Nephron (organoid): Measurements from ENCODE around the gene RMI1.

Experiments
- H3K27ac Mint-ChIP-seq, 3 experiments: 2 replicates each; pipeline ENCODE4 v1.8.0; 2020; ENCODE audit warnings: mixed read lengths in 3 of 3, mild to moderate bottlenecking in 2 of 3, moderate library complexity in 1 of 3
- H3K27me3 Mint-ChIP-seq: 2 replicates; pipeline ENCODE4 v1.8.0; 2021; ENCODE audit warnings: low read depth, mild to moderate bottlenecking, moderate library complexity, mixed read lengths
- H3K36me3 Mint-ChIP-seq: 2 replicates; pipeline ENCODE4 v1.8.0; 2020; ENCODE audit warnings: low read depth, mixed read lengths
- H3K4me1 Mint-ChIP-seq: 2 replicates; pipeline ENCODE4 v1.8.0; 2020; ENCODE audit warnings: mixed read lengths
- H3K4me3 Mint-ChIP-seq, 3 experiments: 2 replicates each; pipeline ENCODE4 v1.8.0; 2020; ENCODE audit warnings: mild to moderate bottlenecking in 3 of 3, mixed read lengths in 3 of 3, moderate library complexity in 2 of 3
- H3K9me3 Mint-ChIP-seq: 2 replicates; pipeline ENCODE4 v1.8.0; 2020; ENCODE audit warnings: mixed read lengths
- TF ChIP-seq, protein P1 (sequence below), 3 experiments: fragments of 200-600 bp; sonication (generic); IDR thresholded peaks; one replicate each; pipeline ENCODE4 v1.5.0; 2021; ENCODE audit warnings: antibody characterized with exemption in 3 of 3; ENCODE audit not compliant: unreplicated experiment in 3 of 3

The RMI1 gene

DNA sequence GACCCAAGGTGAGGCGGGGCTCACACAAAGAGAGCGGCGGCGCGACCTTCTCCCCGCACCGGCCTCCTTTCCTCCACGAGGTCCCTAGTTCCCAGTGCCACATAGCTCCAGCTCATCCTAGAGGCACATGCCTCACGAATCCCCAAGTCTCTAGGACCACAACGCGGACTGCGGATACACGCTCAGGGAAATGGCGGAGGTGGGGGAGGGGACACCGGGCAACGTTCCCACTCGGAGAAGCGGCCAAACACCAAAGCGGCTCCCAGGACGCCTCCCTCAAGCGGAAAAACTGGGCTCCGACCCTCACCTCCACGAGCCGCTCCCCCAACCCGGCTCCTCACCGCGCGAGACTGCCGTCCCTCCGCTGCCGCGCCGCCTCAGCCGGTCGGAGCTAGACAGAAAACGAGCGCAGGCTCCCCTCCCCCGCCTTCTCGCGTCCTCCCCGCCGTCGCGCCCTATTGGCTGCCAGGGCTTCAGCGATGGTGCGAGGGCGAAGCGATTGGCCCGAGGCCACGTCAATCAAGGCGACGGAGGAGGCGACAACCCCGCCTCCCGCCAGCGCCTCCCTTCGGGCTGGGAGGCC, 702 bp upstream of the RMI1 start, which contains the start of gene HNRNPK:
Gene HNRNPK, minus strand, starts transcription at position 404 of the 583 bp plus-strand sequence. CDS start 1,963 bp downstream, outside the sequence.
- H3K27ac Mint-ChIP-seq: peak within 1 kb of the TSS; percentile 100
- TF ChIP-seq, protein P1, sequence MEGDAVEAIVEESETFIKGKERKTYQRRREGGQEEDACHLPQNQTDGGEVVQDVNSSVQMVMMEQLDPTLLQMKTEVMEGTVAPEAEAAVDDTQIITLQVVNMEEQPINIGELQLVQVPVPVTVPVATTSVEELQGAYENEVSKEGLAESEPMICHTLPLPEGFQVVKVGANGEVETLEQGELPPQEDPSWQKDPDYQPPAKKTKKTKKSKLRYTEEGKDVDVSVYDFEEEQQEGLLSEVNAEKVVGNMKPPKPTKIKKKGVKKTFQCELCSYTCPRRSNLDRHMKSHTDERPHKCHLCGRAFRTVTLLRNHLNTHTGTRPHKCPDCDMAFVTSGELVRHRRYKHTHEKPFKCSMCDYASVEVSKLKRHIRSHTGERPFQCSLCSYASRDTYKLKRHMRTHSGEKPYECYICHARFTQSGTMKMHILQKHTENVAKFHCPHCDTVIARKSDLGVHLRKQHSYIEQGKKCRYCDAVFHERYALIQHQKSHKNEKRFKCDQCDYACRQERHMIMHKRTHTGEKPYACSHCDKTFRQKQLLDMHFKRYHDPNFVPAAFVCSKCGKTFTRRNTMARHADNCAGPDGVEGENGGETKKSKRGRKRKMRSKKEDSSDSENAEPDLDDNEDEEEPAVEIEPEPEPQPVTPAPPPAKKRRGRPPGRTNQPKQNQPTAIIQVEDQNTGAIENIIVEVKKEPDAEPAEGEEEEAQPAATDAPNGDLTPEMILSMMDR (IDR thresholded peaks at IDR 0.05; ENCODE audit: unreplicated experiment in 3 of 3): no peak
- H3K4me1 Mint-ChIP-seq: peaks cover 37% of the 10 kb centered on the region

DNA sequence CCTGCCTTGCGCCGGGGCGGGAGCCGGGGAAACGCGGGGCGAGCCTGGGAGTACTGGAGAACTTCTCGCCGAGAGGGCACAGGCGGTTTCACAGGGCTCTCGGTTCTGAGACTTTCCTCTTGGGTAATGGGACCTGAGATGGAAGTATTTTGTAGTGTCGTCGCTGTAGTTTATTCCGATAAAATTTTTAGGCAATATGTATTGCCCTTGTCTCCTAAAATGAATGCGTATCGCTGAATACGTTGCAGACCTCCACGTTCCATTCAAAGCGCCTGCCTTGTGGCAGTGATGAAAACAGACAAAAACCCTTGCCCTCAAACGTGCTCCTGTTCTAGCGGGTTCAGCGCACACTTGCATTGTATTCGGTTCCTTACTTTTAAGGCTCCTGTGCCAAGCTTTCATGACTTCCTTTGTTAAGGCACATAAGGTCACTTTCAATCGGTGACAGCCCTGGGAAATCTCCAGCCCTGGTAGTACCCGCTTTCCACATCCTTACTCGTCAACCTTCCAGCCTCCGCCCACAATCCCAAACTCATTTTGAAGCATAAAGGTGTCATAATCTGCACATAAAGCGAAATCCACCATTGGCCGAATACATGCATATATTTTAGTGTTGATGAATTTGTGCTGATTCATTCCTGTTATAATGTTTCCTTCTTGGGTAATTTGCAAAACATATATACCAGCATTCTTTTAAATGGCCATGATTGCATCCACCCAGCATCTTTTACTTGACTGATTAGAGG, 694 bp downstream of the RMI1 start:
- H3K36me3 Mint-ChIP-seq: peaks cover 27% of the 10 kb centered on the region
- peak overlapping the region; percentile 88 to 100 (median 100) for H3K27ac Mint-ChIP-seq
- H3K9me3 Mint-ChIP-seq: no peaks in the 10 kb centered on the region
- TF ChIP-seq, protein P1 (IDR thresholded peaks at IDR 0.05; ENCODE audit: unreplicated experiment in 3 of 3): no peak
- peak overlapping the region; percentile 97 to 98 (median 97) for H3K4me3 Mint-ChIP-seq
- H3K27me3 Mint-ChIP-seq: no peaks in the 10 kb centered on the region
- peaks cover 23% of the 10 kb centered on the region for H3K4me1 Mint-ChIP-seq

More for the DNA sequence above, 702 bp upstream of the RMI1 start, which contains the start of gene HNRNPK:
- Mint-ChIP-seq H3K9me3 (no peaks in the 10 kb centered on the region), H3K27me3 (no peaks in the 10 kb centered on the region), H3K36me3 (peaks cover 41% of the 10 kb centered on the region), H3K4me3 (peak within 1 kb of the TSS; percentile 97 to 98 (median 97))

DNA sequence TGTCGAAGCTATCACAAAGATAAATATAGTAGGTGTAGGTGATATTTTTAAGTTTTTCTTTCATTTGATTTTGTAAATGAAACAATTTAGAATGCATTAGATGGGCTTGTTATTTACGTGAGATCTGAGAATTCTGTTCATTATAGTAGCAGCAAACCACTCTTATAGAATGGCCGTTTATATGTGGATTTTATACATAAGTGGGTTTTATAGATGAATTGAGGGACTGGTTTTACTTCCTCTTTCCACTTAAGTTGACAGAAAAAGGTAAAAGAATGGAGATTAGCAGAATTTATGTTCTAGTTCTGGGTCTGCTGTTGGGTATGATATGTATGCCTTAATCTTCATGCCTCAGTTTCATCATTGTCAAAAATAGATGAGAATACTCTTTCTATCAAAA, 5.6 kb downstream of the RMI1 start:
- Mint-ChIP-seq H3K9me3 (no peaks in the 10 kb centered on the region), H3K36me3 (peaks cover 20% of the 10 kb centered on the region), H3K27me3 (no peaks in the 10 kb centered on the region), H3K4me1 (peaks cover 10% of the 10 kb centered on the region), H3K4me3 (no peak overlapping the region), H3K27ac (no peak overlapping the region)
- TF ChIP-seq, protein P1 (IDR thresholded peaks at IDR 0.05; ENCODE audit: unreplicated experiment in 3 of 3): no peak

DNA sequence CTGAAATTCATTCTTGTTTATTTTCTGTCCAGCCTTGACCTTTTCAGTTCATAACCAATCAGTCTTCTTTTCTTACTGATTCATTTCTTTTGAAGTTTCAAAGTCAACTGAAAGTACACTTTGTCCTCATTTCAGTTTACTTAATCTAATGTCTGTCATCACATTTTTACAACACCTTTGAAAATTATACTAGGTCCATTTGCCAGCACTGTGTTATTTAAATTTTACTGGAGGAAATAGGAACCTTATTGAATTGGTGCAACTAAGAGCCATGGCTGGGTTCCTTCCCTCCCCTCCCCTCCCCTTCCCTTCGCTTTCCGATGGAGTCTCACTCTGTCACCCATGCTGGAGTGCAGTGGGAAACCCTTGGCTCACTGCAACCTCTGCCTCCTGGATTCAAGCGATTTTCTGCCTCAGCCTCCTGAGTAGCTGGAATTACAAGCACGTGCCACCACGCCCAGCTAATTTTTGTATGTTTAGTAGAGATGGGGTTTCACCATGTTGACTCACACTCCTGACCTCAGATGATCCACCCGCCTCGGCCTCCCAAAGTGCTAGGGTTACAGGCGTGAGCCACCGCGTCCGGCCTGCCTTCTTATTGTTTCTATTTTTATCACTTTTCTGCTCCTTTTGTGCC, 6.3 kb downstream of the RMI1 start:
- H3K27me3 Mint-ChIP-seq: no peaks in the 10 kb centered on the region
- H3K36me3 Mint-ChIP-seq: peaks cover 24% of the 10 kb centered on the region
- no peak overlapping the region for H3K4me3 Mint-ChIP-seq
- TF ChIP-seq, protein P1 (IDR thresholded peaks at IDR 0.05; ENCODE audit: unreplicated experiment in 3 of 3): no peak
- H3K27ac Mint-ChIP-seq: no peak overlapping the region
- no peaks in the 10 kb centered on the region for H3K9me3 Mint-ChIP-seq
- peaks cover 10% of the 10 kb centered on the region for H3K4me1 Mint-ChIP-seq

DNA sequence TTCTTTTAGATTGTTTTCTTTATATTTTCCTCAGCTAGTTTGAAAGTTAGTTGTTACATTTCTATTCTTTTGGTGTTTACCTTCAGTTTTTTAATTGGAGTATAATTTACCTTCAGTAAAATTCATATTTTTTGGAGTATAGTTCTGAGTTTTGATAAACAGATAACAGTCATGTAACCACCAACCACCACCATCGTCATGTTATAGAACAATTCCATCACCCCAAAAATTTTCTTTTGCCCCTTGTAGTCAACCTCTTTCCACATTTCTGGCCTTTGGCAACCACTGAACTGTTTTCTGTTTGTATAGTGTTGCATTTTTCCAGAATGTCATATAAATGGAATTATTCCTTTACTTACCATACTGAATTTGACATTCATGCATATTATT, 6.8 kb downstream of the RMI1 start:
- no peaks in the 10 kb centered on the region for H3K27me3 Mint-ChIP-seq
- H3K4me1 Mint-ChIP-seq: peaks cover 10% of the 10 kb centered on the region

More for the DNA sequence above, 6.8 kb downstream of the RMI1 start:
- Mint-ChIP-seq H3K27ac (no peak overlapping the region), H3K4me3 (no peak overlapping the region), H3K36me3 (peaks cover 27% of the 10 kb centered on the region), H3K9me3 (no peaks in the 10 kb centered on the region)
- TF ChIP-seq, protein P1 (IDR thresholded peaks at IDR 0.05; ENCODE audit: unreplicated experiment in 3 of 3): no peak
